ENCODE results near the gene OR13C3.
"Not testable (repeated sequence)": the region's sequence is repeated elsewhere in the genome, so short reads cannot be mapped to it uniquely, and the experiment has no call there.

OR13C3 gene

GRCh38 chr9:104536756-104537155, at the start of gene OR13C3:
Gene OR13C3 (minus strand): TSS chr9:104536856. CDS start chr9:104536723, 133 bp downstream.
- no peak for DNase-seq (ENCODE audit: low read depth, low spot score)
- H3K27ac ChIP-seq, result no peak within 1 kb of the TSS

DNA sequence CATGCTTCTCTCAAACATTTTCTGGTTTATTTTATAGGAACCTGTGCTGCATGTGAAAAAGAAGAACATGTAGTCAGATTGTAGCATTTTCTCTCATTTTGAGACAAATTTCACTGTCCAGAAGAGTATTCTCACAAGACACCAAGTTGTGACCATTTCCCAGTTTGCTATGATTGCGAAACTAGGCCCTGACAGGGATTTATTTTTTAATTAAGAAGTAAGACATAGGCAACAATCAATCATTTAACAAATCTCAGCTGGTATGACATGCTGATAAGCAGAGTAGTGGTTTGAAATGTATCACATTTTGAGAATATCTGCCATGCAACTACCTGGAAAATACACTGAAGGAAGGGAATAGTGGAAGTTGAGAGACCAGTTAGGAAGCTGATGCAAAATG, 43.9 kb upstream of the OR13C3 start:
- no peak for DNase-seq (ENCODE audit: low read depth, low spot score)
- H3K27ac ChIP-seq, result no peak overlapping the region

GRCh38 chr9:104577263-104577662, 40.6 kb upstream of the OR13C3 start:
- no peak overlapping the region for H3K27ac ChIP-seq
- DNase-seq (ENCODE audit: low read depth, low spot score), result no peak

GRCh38 chr9:104575456-104575855, 38.8 kb upstream of the OR13C3 start:
- no peak overlapping the region for H3K27ac ChIP-seq
- no peak for DNase-seq (ENCODE audit: low read depth, low spot score)

DNA sequence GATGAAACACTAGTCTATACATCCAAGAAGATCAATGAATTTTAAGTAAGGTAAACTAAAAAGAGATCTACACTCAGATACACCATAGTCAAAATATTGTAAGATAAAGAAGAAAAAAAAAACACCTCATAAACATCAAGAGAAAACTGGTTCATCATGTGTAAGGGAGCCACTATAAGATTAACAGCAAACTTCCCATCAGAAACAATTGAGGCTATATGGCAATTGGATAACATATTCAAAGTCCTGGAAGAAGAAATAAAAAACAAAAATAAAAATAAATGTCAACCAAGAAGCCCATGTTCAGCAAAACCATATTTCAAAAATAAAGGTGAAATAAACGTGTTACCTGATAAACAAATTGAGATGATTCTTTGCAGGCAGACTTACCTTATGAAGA, 36.0 kb upstream of the OR13C3 start:
- no peak for DNase-seq (ENCODE audit: low read depth, low spot score)
- no peak overlapping the region for H3K27ac ChIP-seq

- H3K27ac ChIP-seq, result no peak within 1 kb of the TSS
- no peak for DNase-seq (ENCODE audit: low read depth, low spot score)
Measured at GRCh38 chr9:104568868-104569267, 32.2 kb upstream of the OR13C3 start, which contains the start of gene OR13C8. Gene OR13C8 (plus strand): TSS chr9:104569168. CDS start chr9:104569168, 0 bp downstream.

DNA sequence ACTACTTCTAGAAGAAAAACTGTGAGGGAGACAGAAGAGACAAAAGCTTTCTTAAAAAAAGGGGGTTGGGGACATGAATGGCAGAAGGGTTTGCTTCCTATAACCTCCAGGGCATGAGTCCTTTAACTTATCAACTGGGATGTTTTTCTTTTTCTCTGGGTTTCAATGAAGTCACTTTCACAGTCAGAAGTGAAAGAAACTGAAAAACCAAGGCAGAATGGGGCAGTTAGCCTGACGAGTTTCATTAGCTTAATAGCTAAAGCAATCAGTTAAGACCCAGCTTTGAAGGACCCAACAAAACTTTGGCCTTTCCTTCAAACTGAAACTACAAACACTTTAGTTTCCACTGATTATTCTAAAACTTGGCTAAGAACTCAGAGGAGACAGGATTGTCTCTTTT, 27.7 kb upstream of the OR13C3 start:
- DNase-seq (ENCODE audit: low read depth, low spot score), result no peak

DNA sequence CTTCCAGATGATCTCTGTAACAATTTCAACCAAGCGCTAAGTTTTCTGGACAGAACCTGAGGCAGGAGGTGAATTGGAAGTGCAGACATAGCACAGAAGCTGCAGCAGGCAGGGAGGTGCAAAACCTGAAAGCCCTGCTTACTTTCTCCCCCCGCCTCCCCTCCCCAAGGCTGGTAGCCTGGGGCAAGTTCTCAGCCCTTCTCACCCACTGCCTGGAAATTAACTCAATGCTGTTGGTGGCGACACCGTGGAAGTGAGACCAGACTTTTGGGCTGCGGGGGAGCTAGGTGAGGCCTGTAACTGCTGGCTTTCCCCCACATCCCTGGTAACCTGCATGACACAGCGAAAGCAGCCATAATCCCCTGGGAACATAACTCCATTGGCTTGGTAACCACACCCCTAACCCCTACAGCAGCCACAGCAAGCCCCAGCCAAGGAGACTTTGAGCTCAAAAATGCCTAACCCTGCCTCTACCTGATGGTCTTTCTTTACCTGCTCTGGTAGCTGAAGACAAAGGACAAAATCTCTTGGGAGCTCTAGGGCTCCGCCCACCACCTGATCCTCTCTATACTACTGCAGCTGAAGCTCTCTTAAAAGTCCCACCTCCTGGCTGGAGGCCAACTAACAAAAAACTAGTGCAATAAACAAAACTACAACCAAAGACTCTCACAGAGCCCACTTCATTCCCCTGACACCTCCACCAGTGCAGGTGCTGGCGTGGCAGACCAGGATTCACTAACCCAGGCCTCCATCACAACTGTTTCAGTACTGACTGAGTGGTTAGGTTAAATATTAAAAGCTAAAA, 20.4 kb upstream of the OR13C3 start:
- DNase-seq (ENCODE audit: low read depth, low spot score), result no peak
- H3K27ac ChIP-seq, result no peak overlapping the region

More for the DNA sequence above, 27.7 kb upstream of the OR13C3 start:
- no peak overlapping the region for H3K27ac ChIP-seq

DNA sequence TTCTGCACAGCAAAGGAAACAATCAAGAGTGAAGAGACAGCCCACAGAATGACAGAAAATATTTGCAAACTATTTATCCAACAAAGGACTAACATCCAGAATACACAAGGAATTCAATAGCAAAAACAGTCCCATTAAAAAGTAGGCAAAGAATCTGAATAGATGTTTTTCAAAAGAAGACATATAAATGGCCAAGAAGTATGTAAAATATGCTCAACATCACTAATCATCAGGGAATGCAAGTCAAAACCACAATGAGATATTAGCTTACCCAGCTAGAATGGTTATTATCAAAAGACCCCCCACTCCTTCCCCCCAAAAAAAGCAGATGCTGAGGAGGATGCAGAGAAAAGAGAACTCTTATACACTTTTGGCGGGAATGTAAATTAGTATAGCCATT, 18.9 kb upstream of the OR13C3 start:
- DNase-seq (ENCODE audit: low read depth, low spot score), result no peak

DNA sequence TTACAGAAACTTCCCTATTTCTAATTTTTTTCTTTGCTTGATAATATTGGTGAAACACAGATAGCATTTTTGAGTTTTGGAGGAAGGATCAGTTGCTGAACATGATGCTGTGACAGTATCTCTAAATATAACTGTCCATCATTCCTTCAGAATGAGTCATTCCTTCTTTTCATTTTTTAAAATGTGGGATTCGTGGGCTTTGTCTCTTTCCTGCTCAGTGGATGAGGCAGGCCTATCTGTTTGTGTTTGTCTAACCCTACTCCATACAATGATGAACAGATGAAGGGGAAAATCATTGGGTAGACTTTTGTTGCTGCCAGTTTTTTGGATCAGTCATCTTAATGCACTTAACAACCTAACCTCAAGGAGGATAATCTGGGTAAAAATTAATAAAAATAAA, 16.6 kb upstream of the OR13C3 start:
- H3K27ac ChIP-seq, result no peak overlapping the region
- no peak for DNase-seq (ENCODE audit: low read depth, low spot score)

More for the DNA sequence above, 18.9 kb upstream of the OR13C3 start:
- no peak overlapping the region for H3K27ac ChIP-seq

DNA sequence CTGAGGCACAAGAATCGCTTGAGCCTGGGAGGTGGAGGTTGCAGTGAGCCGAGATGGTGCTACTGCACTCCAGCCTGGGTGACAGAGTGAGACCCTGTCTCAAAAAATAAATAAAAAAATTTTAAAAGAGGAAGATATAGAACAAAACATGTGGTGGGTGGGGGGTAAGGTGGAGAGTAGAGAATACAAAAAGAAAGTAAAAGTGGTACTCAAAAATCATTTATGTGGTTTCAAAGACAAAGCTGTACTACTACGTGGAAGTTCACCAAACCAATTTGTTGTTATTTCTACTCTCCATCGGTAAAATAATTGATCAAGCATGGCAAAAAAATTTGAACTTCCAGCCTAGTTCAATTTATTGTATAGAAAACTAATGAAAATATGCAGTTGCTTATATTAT, 8.0 kb upstream of the OR13C3 start:
- DNase-seq (ENCODE audit: low read depth, low spot score), result no peak
- no peak overlapping the region for H3K27ac ChIP-seq

GRCh38 chr9:104539275-104539674, 2.6 kb upstream of the OR13C3 start:
- H3K27ac ChIP-seq, result no peak overlapping the region
- no peak for DNase-seq (ENCODE audit: low read depth, low spot score)

GRCh38 chr9:104527109-104527508, 9.5 kb downstream of the OR13C3 start, which contains the start of gene OR13C4:
Gene OR13C4 (minus strand): TSS chr9:104527209. CDS start chr9:104527209, 0 bp downstream.
- DNase-seq (ENCODE audit: low read depth, low spot score), result no peak
- no peak within 1 kb of the TSS for H3K27ac ChIP-seq

GRCh38 chr9:104520241-104520640, 16.4 kb downstream of the OR13C3 start:
- H3K27ac ChIP-seq; DNase-seq (ENCODE audit: low read depth, low spot score): not testable (repeated sequence)

DNA sequence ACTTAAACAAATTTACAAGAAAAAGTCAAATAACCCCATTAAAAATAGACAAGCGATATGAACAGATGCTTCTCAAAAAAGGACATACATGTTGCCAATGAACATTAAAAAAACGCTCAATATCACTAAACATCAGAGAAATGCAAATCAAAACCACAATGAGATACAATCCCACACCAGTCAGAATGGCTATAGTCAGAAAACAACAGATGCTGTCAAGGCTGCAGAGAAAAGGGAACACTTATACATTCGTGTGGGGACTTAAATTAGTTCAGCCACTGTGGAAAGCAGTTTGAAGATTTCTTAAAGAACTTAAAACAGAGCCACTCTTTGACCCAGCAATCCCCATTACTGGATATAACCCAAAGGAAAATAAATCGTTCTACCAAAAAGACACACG, 21.8 kb downstream of the OR13C3 start:
- no peak overlapping the region for H3K27ac ChIP-seq
- DNase-seq (ENCODE audit: low read depth, low spot score), result no peak

- peak overlapping the region; percentile 69 for H3K27ac ChIP-seq
- peak; percentile 44 for DNase-seq (ENCODE audit: low read depth, low spot score)
Measured at GRCh38 chr9:104506565-104506964, 30.1 kb downstream of the OR13C3 start.

DNA sequence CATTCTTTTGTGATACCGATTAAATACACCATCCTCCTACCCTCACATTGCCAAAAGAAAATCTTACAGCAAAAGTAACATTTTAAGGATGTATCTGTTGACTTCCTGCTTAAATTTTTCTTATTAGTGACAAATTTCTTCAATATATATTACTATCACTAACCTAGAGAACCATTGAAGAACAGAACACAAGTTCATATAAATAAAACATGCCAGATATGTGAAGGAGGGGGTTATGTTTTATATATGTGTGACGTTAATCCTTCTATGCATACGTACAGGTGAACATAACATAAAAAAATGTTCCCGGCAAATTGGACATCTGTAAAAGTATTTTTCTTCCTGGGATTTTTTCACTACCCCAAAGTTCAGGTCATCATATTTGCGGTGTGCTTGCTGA, 32.7 kb downstream of the OR13C3 start, which contains the start of gene OR13F1:
Gene OR13F1 (plus strand): TSS at position 301 of the 400 bp plus-strand sequence. CDS start 0 bp downstream, at position 301.
- H3K27ac ChIP-seq, result no peak within 1 kb of the TSS
- no peak for DNase-seq (ENCODE audit: low read depth, low spot score)

DNA sequence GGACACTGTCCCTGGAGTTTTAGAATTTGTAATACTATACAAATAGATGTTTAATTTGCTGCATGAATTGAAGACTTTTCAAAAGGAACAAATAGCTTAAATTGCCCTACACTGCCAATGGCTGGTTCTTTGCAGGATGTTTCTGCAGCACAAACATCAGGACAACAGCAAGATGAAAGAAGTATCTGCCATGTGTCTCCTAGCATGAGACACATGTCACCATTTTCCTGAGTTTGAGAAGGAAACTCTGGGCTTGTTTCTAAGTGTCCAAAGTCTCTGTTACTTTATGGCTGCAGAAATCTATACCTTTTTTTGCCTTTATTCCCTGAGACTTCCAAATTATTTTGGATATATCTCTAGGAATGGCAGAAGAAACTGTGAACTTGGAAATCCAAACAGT, 33.2 kb downstream of the OR13C3 start:
- DNase-seq (ENCODE audit: low read depth, low spot score), result no peak
- H3K27ac ChIP-seq, result no peak overlapping the region

DNA sequence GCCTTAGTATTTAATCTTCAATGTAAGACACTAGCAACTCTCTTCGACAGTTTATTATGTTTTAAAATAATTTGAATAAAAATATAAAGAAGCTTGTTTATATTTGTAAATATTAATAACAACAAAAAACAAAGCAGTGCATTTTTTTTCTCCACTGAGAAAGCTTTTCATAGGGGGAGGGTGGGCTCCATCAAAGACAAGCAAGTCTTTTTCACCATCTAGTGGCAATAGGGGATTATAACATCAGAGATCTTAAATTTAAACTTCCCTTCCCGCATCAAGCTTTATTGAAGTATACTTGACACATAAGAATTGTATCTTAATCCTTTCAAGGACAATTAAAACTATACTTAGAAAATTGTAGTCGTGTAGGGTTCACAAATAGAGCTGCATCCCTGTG, 41.8 kb downstream of the OR13C3 start:
- no peak overlapping the region for H3K27ac ChIP-seq
- DNase-seq (ENCODE audit: low read depth, low spot score), result no peak

Data from epithelial cell of prostate (primary cell).